Omental fat pad (tissue), 4 donors: ENCODE results near the gene C2CD2. TPM values are rescaled to one million over a fixed set of nuclear protein-coding genes. Genes with fewer than 3 reads are reported as not detected.

Experiments used
- ATAC-seq: fragments of 150-250 bp; one replicate; pipeline ENCODE4 v1.9.1; 2016; ENCODE audit warnings: mild to moderate bottlenecking, moderate library complexity; ENCODE audit not compliant: low FRiP score
- DNase-seq: peaks from one replicate; pipeline ENCODE4 v3.0.0-alpha.2; 2019; ENCODE audit warnings: low spot score
- total RNA-seq, 4 donors: library from RNA; depleted of rRNA; stranded (reverse); fragments of >200 nt; gene quantifications; one replicate each; pipeline ENCODE4 v1.1.0, GENCODE V29; 2016
- TF ChIP-seq, protein P1 (sequence below), 3 donors: fragments of 450-650 bp; IDR thresholded peaks; one replicate each; pipeline ENCODE4 v1.5.1; 2016 to 2017; ENCODE audit warnings: antibody characterized with exemption in 3 of 3, mild to moderate bottlenecking in 3 of 3, moderate library complexity in 2 of 3

The C2CD2 gene
- total RNA-seq, 4 donors from 2014 or later: 57.7 to 264 (median 96.4) TPM

DNA sequence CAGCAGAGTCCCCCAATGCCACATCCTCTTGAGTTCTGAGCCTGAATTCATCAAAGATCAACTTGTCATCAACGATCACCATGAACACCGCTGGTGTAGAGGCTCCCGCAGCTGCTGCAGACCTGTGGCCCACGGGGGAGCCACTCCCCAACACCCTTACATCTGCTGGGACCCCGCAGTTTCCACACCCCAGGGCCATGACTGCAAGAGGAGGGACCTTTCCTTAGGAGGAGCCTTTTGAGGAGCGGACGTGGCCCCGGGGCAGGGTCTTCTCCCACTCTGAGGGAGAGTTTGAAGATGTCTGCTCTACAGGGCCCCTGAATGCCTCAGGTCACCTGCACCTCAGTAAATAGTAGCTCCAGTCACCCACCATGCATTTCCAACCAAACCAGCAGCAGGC, 77.4 kb downstream of the C2CD2 start:
- DNase-seq: no peak

DNA sequence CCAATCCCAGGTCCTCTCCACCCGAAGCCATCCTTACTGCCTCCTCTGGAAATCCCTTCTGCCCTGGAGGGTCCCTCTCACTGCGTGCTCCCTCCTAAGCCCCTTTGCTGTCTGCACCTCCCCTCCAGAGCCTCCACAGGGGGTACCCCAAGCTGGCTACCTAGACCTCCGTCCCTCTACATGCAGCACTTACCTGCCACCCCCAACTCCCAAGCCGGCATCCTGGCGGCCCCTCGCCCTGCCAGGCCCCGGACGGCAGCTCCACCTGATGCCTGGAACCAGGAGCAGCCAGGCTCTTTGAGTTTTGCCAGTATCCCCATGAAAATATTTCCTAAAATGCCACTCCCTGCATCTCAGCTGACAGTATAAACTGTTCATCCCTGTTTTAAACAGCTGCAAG, 78.7 kb downstream of the C2CD2 start:
- DNase-seq (no peak), ATAC-seq (no peak)
- TF ChIP-seq, protein P1, sequence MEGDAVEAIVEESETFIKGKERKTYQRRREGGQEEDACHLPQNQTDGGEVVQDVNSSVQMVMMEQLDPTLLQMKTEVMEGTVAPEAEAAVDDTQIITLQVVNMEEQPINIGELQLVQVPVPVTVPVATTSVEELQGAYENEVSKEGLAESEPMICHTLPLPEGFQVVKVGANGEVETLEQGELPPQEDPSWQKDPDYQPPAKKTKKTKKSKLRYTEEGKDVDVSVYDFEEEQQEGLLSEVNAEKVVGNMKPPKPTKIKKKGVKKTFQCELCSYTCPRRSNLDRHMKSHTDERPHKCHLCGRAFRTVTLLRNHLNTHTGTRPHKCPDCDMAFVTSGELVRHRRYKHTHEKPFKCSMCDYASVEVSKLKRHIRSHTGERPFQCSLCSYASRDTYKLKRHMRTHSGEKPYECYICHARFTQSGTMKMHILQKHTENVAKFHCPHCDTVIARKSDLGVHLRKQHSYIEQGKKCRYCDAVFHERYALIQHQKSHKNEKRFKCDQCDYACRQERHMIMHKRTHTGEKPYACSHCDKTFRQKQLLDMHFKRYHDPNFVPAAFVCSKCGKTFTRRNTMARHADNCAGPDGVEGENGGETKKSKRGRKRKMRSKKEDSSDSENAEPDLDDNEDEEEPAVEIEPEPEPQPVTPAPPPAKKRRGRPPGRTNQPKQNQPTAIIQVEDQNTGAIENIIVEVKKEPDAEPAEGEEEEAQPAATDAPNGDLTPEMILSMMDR (IDR thresholded peaks at IDR 0.05): no peak

More for the DNA sequence above, 77.4 kb downstream of the C2CD2 start:
- no peak for ATAC-seq
- TF ChIP-seq, protein P1 (IDR thresholded peaks at IDR 0.05): no peak

DNA sequence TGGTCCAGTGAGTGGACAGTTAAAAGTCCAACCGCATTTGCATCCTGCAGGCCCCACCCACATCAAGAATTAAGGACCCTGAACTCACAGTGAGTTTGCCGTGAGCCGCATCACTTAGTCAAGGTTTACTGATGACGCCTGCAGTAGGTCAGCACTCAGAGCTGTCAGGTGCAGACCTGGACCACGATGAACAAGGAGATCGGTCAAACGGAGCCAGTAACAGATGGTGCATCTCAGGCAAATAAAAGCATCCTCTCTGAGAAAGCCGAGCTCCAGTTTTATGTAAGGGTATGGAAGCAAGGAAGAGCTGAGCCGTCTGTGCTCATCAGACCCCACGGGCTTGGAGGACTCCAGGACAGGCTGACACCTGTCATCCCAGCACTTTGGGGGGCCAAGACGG, 79.2 kb downstream of the C2CD2 start:
- ATAC-seq: no peak
- TF ChIP-seq, protein P1 (IDR thresholded peaks at IDR 0.05): no peak
- no peak for DNase-seq

DNA sequence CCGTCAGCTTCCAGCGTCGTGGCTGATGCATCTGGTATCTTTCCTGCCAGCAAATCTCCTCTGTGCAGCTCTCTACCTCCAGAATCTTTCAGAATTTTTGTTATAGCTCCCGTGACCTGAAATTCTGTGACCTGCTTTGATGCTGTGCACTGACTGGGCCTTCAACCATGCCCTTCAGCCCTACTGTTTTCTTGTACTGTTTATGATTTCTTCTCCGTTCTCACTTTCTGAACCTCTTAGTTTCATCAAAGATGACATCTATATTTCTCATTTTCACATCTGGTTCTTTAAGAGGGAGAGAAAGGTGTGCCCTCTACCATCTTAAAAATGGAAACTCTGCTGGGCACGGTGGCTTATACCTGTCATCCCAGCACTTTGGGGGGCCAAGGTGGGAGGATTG, 80.4 kb downstream of the C2CD2 start:
- no peak for ATAC-seq
- DNase-seq: no peak
- TF ChIP-seq, protein P1 (IDR thresholded peaks at IDR 0.05): no peak

DNA sequence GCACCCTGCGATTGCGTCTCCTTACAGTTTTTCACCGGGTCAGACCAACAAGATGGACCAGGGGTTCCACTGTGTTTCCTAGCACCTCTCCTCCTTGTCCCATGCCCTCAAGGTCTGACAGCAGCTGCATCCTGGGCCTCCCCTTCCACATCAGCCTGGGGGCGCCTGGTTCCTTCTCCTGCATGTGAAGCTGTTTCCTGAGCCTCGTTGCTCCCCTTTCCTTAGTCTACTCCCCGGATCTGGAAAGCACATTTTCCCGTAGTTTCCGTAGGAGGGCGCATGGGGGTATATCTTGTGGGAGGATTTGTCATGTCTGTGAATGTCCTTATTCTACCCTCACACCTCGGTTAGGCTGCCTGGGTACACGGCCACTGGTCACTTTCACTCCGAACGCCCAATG, 80.8 kb downstream of the C2CD2 start:
- DNase-seq (no peak), ATAC-seq (no peak)
- TF ChIP-seq, protein P1 (IDR thresholded peaks at IDR 0.05): no peak

DNA sequence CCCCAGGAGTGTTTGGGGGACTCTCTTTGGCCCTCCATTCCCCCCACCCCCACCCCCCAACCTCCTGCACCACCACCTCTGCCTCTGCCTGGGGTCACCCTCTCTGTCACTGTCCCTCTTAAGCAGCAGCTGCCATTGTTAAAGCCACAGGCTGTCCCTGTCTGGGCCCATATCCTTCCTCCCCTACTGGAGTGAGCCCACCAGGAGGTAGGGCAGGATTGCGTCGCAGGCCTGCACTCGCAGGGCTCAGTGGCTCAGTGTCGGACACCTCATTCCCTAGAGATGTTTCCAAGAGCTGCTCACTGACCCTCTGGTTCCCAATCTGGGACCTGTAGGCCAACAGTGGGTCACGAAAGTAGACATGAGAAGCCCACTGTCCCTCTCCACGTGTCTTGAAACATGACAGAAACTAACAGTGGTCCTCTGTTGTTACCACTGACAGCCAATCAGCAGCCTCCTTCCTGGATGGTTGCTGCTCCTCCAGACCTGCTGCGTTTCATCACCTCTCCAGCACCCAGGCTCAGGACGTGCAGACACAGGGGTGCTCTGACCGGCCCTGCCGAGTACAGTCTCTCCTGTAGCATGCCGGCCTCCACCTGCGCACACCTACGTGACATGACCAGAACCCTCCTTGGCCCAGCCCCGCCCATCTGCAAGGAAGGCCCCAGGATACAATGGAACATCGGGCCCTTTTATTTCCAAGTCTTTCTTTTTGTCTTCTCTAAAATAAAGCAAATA, 82.4 kb downstream of the C2CD2 start:
- ATAC-seq (no peak), DNase-seq (no peak)
- TF ChIP-seq, protein P1 (IDR thresholded peaks at IDR 0.05): no peak

DNA sequence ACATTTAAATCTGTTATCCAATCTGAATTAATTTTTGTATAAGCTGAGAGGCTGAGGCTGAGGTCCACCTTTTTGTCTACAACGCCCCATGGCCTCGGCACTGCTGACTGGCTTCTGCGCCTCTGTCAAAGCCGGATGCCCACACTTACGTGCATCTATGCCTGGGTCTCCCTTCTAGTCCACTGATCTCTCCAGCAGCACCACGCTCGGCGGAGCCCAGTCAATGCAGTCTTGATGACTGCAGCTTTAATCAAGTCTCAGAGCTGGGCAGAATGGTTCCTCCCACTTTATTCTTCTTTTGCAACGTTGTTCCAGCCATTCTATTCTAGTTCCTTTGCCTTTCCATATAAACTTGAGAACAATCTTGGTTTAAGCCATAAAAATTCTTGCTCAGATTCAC, 84.0 kb downstream of the C2CD2 start:
- DNase-seq (no peak), ATAC-seq (no peak)

More for the DNA sequence above, 84.0 kb downstream of the C2CD2 start:
- TF ChIP-seq, protein P1 (IDR thresholded peaks at IDR 0.05): no peak
